GM18951 (cell line): ENCODE measurements around the gene DERA.
"Not testable (repeated sequence)": the region's sequence is repeated elsewhere in the genome, so short reads cannot be mapped to it uniquely, and the experiment has no call there.

Source experiments
- POLR2A ChIP-seq: IDR thresholded peaks from 4 replicates; pipeline ENCODE4 v1.6.1; 2011; ENCODE audit warnings: mild to moderate bottlenecking; ENCODE audit not compliant: insufficient read length, insufficient read depth; ENCODE audit errors: extremely low read depth
- in situ Hi-C: fragments of 300-500 bp; cut with MboI; formaldehyde crosslinking; loops from one replicate; pipeline ENCODE4 v1.12.0; 2022; ENCODE audit warnings: low sequenced_read_pairs, mixed read lengths, inconsistent platforms; ENCODE audit not compliant: unreplicated experiment

Gene DERA

GRCh38 chr12:15924956-15925355 is 13.8 kb downstream of the DERA start:
- in situ Hi-C loops = no loop called here
- no peak for TF ChIP-seq POLR2A

- in situ Hi-C loops = no loop called here
These were observed 17.2 kb downstream of the DERA start for GRCh38 chr12:15928346-15928745.

GRCh38 chr12:15928870-15929571 is 17.9 kb downstream of the DERA start:
- TF ChIP-seq POLR2A = no peak
- in situ Hi-C loops = no loop called here

More at GRCh38 chr12:15928346-15928745, 17.2 kb downstream of the DERA start:
- no peak for TF ChIP-seq POLR2A

GRCh38 chr12:15931590-15932053 is 20.5 kb downstream of the DERA start:
- in situ Hi-C loops = no loop called here
- TF ChIP-seq POLR2A = no peak

- no peak for TF ChIP-seq POLR2A
- in situ Hi-C loops = no loop called here
These were observed 21.2 kb downstream of the DERA start for GRCh38 chr12:15932327-15932726.

GRCh38 chr12:15932971-15933370 is 21.8 kb downstream of the DERA start:
- in situ Hi-C loops = no loop called here
- no peak for TF ChIP-seq POLR2A

GRCh38 chr12:15933751-15934150 is 22.6 kb downstream of the DERA start:
- TF ChIP-seq POLR2A = no peak
- in situ Hi-C loops = no loop called here

- TF ChIP-seq POLR2A = no peak
- in situ Hi-C loops = no loop called here
These were observed 25.6 kb downstream of the DERA start for GRCh38 chr12:15936751-15937150.

- TF ChIP-seq POLR2A = no peak
- in situ Hi-C loops = no loop called here
These were observed 26.8 kb downstream of the DERA start for GRCh38 chr12:15937902-15938301.

- in situ Hi-C loops = no loop called here
- no peak for TF ChIP-seq POLR2A
These were observed 28.0 kb downstream of the DERA start for GRCh38 chr12:15939111-15939510.

- in situ Hi-C loops = no loop called here
- no peak for TF ChIP-seq POLR2A
These were observed 31.3 kb downstream of the DERA start for GRCh38 chr12:15942475-15942874.

GRCh38 chr12:15943519-15943918 is 32.4 kb downstream of the DERA start:
- in situ Hi-C loops = not testable (repeated sequence)

GRCh38 chr12:15948461-15948860 is 37.3 kb downstream of the DERA start:
- in situ Hi-C loops = not testable (repeated sequence)

GRCh38 chr12:15955281-15955680 is 44.1 kb downstream of the DERA start:
- in situ Hi-C loops = no loop called here
- no peak for TF ChIP-seq POLR2A

- in situ Hi-C loops = no loop called here
- TF ChIP-seq POLR2A = no peak
These were observed 44.9 kb downstream of the DERA start for GRCh38 chr12:15956010-15956409.
